HG02798 (cell line): Measurements from ENCODE around the gene RNF187.
A peak's percentile ranks its signal among the peaks of the same experiment; 100 is the strongest.
"Not testable (repeated sequence)": the region's sequence is repeated elsewhere in the genome, so short reads cannot be mapped to it uniquely, and the experiment has no call there.

ENCODE experiments used
- ATAC-seq: cut with Tn5 transposase; IDR thresholded peaks from one replicate; pipeline ENCODE4 v1.9.1; 2021; ENCODE audit warnings: mild to moderate bottlenecking; ENCODE audit not compliant: unreplicated experiment, poor library complexity

The RNF187 gene

GRCh38 chr1:228483789-228484188 is 3.4 kb upstream of the RNF187 start:
- no peak for ATAC-seq

GRCh38 chr1:228486596-228487335 is 416 bp upstream of the RNF187 start:
- ATAC-seq: peak; percentile 74

- no peak for ATAC-seq
These were observed 1.1 kb downstream of the RNF187 start for GRCh38 chr1:228488125-228488817.

- no peak for ATAC-seq
These were observed 1.9 kb downstream of the RNF187 start for GRCh38 chr1:228488818-228489674.

GRCh38 chr1:228490120-228491078 is 3.2 kb downstream of the RNF187 start:
- ATAC-seq: no peak

- no peak for ATAC-seq
These were observed 6.2 kb downstream of the RNF187 start for GRCh38 chr1:228493141-228494043.

GRCh38 chr1:228494044-228494353 is 6.8 kb downstream of the RNF187 start:
- ATAC-seq: no peak

- ATAC-seq: no peak
These were observed 7.2 kb downstream of the RNF187 start for GRCh38 chr1:228494391-228494790.

- no peak for ATAC-seq
These were observed 8.0 kb downstream of the RNF187 start for GRCh38 chr1:228494970-228495853.

- ATAC-seq: no peak
These were observed 8.9 kb downstream of the RNF187 start for GRCh38 chr1:228496084-228496483.

GRCh38 chr1:228496494-228496893 is 9.3 kb downstream of the RNF187 start:
- ATAC-seq: no peak

GRCh38 chr1:228497206-228497605 is 10.0 kb downstream of the RNF187 start:
- no peak for ATAC-seq

GRCh38 chr1:228497817-228498216 is 10.6 kb downstream of the RNF187 start:
- ATAC-seq: no peak

GRCh38 chr1:228500143-228500734 is 13.1 kb downstream of the RNF187 start:
- ATAC-seq: no peak

- ATAC-seq: peak; percentile 96
These were observed 14.0 kb downstream of the RNF187 start for GRCh38 chr1:228500901-228501871.

GRCh38 chr1:228502522-228502921 is 15.3 kb downstream of the RNF187 start:
- no peak for ATAC-seq

- not testable (repeated sequence) for ATAC-seq
These were observed 18.8 kb downstream of the RNF187 start for GRCh38 chr1:228505944-228506343.
